H1 (cell line): Measurements from ENCODE around the gene OR12D3. TPM values are rescaled to one million over a fixed set of nuclear protein-coding genes. Genes with fewer than 3 reads are reported as not detected.

Experiments
- CTCF ChIA-PET: fragments of 300-600 bp; sonication (Branson Sonifier 250); formaldehyde crosslinking; loops from one replicate; lab custom pipeline; 2021; ENCODE audit not compliant: partially characterized antibody; lab: Charles Lee
- POLR2A ChIA-PET: fragments of 300-600 bp; sonication (Branson Sonifier 250); formaldehyde crosslinking; loops from one replicate; lab custom pipeline; 2021; ENCODE audit warnings: inconsistent platforms; ENCODE audit not compliant: partially characterized antibody; lab: Charles Lee
- DNase-seq, 2 experiments: peaks; one replicate each; pipeline versions ENCODE4 v3.0.0 to v3.0.0-alpha.2; 2010 to 2022; ENCODE audit warnings: low spot score in 2 of 2, low read depth in 1 of 2, mixed read lengths in 1 of 2
- FAIRE-seq: peaks from 2 replicates; lab custom pipeline; 2011; peaks lifted over from hg19 to GRCh38; lab: Jason Lieb, UNC
- H2AFZ ChIP-seq: 2 replicates; pipeline ENCODE4 v1.8.1; 2012; ENCODE audit warnings: low read length, inconsistent platforms
- H2AK5ac ChIP-seq: 2 replicates; pipeline ENCODE4 v1.6.1; 2013; ENCODE audit warnings: low read depth, low read length
- H2BK120ac ChIP-seq: replicated peaks from 2 replicates; pipeline ENCODE3; 2013; ENCODE audit warnings: low read depth, low read length, inconsistent platforms
- H2BK12ac ChIP-seq: 2 replicates; pipeline ENCODE4 v1.6.1; 2013; ENCODE audit warnings: low read depth, low read length
- H2BK15ac ChIP-seq: 2 replicates; pipeline ENCODE4 v1.6.1; 2013; ENCODE audit warnings: low read length
- H2BK20ac ChIP-seq: 2 replicates; pipeline ENCODE4 v1.6.1; 2013; ENCODE audit warnings: low read length
- H2BK5ac ChIP-seq: 2 replicates; pipeline ENCODE4 v1.6.1; 2013; ENCODE audit warnings: low read depth, low read length
- H3K14ac ChIP-seq: 2 replicates; pipeline ENCODE4 v1.6.1; 2013; ENCODE audit warnings: inconsistent platforms; ENCODE audit not compliant: insufficient read length
- H3K18ac ChIP-seq: 2 replicates; pipeline ENCODE4 v1.6.1; 2013; ENCODE audit warnings: low read length; ENCODE audit errors: extremely low read depth
- H3K23ac ChIP-seq: 2 replicates; pipeline ENCODE4 v1.6.1; 2013; ENCODE audit warnings: inconsistent platforms; ENCODE audit not compliant: insufficient read length
- H3K23me2 ChIP-seq: 2 replicates; pipeline ENCODE4 v1.6.1; 2013; ENCODE audit warnings: low read depth, low read length
- H3K27ac ChIP-seq: 2 replicates; pipeline ENCODE4 v1.6.1; 2011; ENCODE audit warnings: low read depth, low read length, inconsistent platforms
- H3K27me3 ChIP-seq, 4 experiments: replicated peaks in 1 of 4; 1 replicate in 1 of 4; 2 replicates in 3 of 4; pipeline versions ENCODE4 v1.6.1 to v1.8.1; 2011 to 2013; ENCODE audit warnings: low read length in 3 of 4, mild to moderate bottlenecking in 3 of 4, inconsistent platforms in 2 of 4, mixed read lengths in 2 of 4, moderate library complexity in 1 of 4; ENCODE audit not compliant: control insufficient read depth in 3 of 4, insufficient read depth in 3 of 4; ENCODE audit errors: extremely low read depth in 1 of 4
- H3K36me3 ChIP-seq, 4 experiments: 2 replicates each; pipeline versions ENCODE4 v1.6.1 to v1.8.1; 2011 to 2013; ENCODE audit warnings: mild to moderate bottlenecking in 4 of 4, low read length in 3 of 4, moderate library complexity in 2 of 4, control low read depth in 1 of 4, inconsistent platforms in 1 of 4; ENCODE audit not compliant: insufficient read depth in 4 of 4, control insufficient read depth in 2 of 4
- H3K4ac ChIP-seq: replicated peaks from 2 replicates; pipeline ENCODE3; 2013; ENCODE audit warnings: low read length, low read depth, mixed read lengths, inconsistent platforms; ENCODE audit not compliant: insufficient read length
- H3K4me1 ChIP-seq, 4 experiments: replicated peaks in 1 of 4; 1 replicate in 1 of 4; 2 replicates in 3 of 4; pipeline versions ENCODE4 v1.6.1 to v1.8.1; 2011 to 2013; ENCODE audit warnings: low read length in 3 of 4, inconsistent platforms in 2 of 4, mixed read lengths in 1 of 4; ENCODE audit not compliant: insufficient read depth in 4 of 4, control insufficient read depth in 3 of 4
- H3K4me2 ChIP-seq, 2 experiments: 2 replicates each; pipeline versions ENCODE4 v1.6.1 to v1.8.1; 2011 to 2013; ENCODE audit warnings: low read depth in 2 of 2, low read length in 2 of 2, control low read depth in 1 of 2, inconsistent platforms in 1 of 2, mild to moderate bottlenecking in 1 of 2; ENCODE audit not compliant: insufficient read depth in 1 of 2
- H3K4me3 ChIP-seq, 4 experiments: fragments of 200-600, 300-600 bp in 1 of 4; sonication (generic), shearing (Covaris generic), sonication (Bioruptor Twin) in 1 of 4; 2 replicates each; pipeline versions ENCODE4 v1.5.1 to v1.8.1; 2011 to 2016; ENCODE audit warnings: low read length in 4 of 4, low read depth in 3 of 4, control low read depth in 2 of 4, inconsistent platforms in 2 of 4, mild to moderate bottlenecking in 2 of 4, mixed read lengths in 1 of 4, moderate library complexity in 1 of 4; ENCODE audit not compliant: insufficient read depth in 2 of 4; ENCODE audit errors: extremely low read depth in 1 of 4
- H3K56ac ChIP-seq: replicated peaks from 2 replicates; pipeline ENCODE3; 2013; ENCODE audit warnings: low read depth, mild to moderate bottlenecking, mixed read lengths, low read length, inconsistent platforms; ENCODE audit not compliant: insufficient read length
- H3K79me1 ChIP-seq: 2 replicates; pipeline ENCODE4 v1.6.1; 2013; ENCODE audit warnings: low read depth, low read length, control low read depth
- H3K79me2 ChIP-seq, 2 experiments: 2 replicates each; pipeline versions ENCODE4 v1.6.1 to v1.8.1; 2012 to 2013; ENCODE audit warnings: low read length in 2 of 2, mild to moderate bottlenecking in 2 of 2, inconsistent platforms in 1 of 2; ENCODE audit not compliant: insufficient read depth in 2 of 2, control insufficient read depth in 1 of 2
- H3K9ac ChIP-seq, 4 experiments: replicated peaks in 1 of 4; 1 replicate in 1 of 4; 2 replicates in 3 of 4; pipeline versions ENCODE4 v1.6.1 to v1.8.1; 2011 to 2013; ENCODE audit warnings: low read depth in 3 of 4, low read length in 3 of 4, control low read depth in 2 of 4, mild to moderate bottlenecking in 2 of 4, moderate library complexity in 2 of 4, inconsistent platforms in 1 of 4; ENCODE audit errors: extremely low read depth in 1 of 4
- H3K9me3 ChIP-seq, 2 experiments: 2 replicates each; pipeline versions ENCODE4 v1.6.1 to v1.8.1; 2012 to 2013; ENCODE audit warnings: mild to moderate bottlenecking in 2 of 2, moderate library complexity in 2 of 2, control low read depth in 1 of 2, inconsistent platforms in 1 of 2, low read depth in 1 of 2, low read length in 1 of 2, mixed read lengths in 1 of 2; ENCODE audit not compliant: insufficient read depth in 2 of 2
- H4K20me1 ChIP-seq, 2 experiments: replicated peaks in 1 of 2; 2 replicates each; pipeline versions ENCODE3 to v1.8.1; 2011 to 2013; ENCODE audit warnings: inconsistent platforms in 2 of 2, low read length in 2 of 2, mild to moderate bottlenecking in 1 of 2; ENCODE audit not compliant: insufficient read depth in 2 of 2, control insufficient read depth in 1 of 2
- H4K5ac ChIP-seq: 2 replicates; pipeline ENCODE4 v1.6.1; 2013; ENCODE audit warnings: low read length, low read depth, mixed read lengths, inconsistent platforms; ENCODE audit not compliant: insufficient read length
- H4K8ac ChIP-seq: 2 replicates; pipeline ENCODE4 v1.8.0; 2013; ENCODE audit warnings: mild to moderate bottlenecking, moderate library complexity, low read length, inconsistent platforms; ENCODE audit not compliant: insufficient read depth; ENCODE audit errors: extremely low read depth
- H4K91ac ChIP-seq: replicated peaks from 2 replicates; pipeline ENCODE3; 2013; ENCODE audit warnings: low read length, mixed read lengths, inconsistent platforms; ENCODE audit not compliant: insufficient read length
- CEBPB ChIP-seq: IDR thresholded peaks from 2 replicates; pipeline ENCODE4 v1.6.1; 2012; ENCODE audit warnings: low read depth, low read length
- E2F6 ChIP-seq: IDR thresholded peaks from 2 replicates; pipeline ENCODE4 v1.6.1; 2012; ENCODE audit warnings: inconsistent platforms
- HDAC6 ChIP-seq: IDR thresholded peaks from one replicate; pipeline ENCODE4 v1.7.1; 2012; ENCODE audit warnings: low read depth, mild to moderate bottlenecking, inconsistent platforms, low read length, moderate library complexity
- KDM5A ChIP-seq: fragments of 200-600 bp; IDR thresholded peaks from 2 replicates; pipeline ENCODE4 v1.7.1; 2012; ENCODE audit warnings: mild to moderate bottlenecking, low read length, inconsistent platforms, mixed read lengths
- MAFK ChIP-seq: IDR thresholded peaks from 2 replicates; pipeline ENCODE4 v1.6.1; 2012; ENCODE audit warnings: low read depth, mild to moderate bottlenecking, improper control_type of control experiment, low read length
- SAP30 ChIP-seq: fragments of 300-600 bp; sonication (generic); IDR thresholded peaks from 2 replicates; pipeline ENCODE4 v1.7.1; 2012; ENCODE audit warnings: low read length, moderate library complexity, mild to moderate bottlenecking, inconsistent platforms; ENCODE audit not compliant: insufficient read depth, insufficient replicate concordance
- TAF7 ChIP-seq: optimal IDR thresholded peaks from 2 replicates; pipeline ENCODE3; 2011; ENCODE audit warnings: low read depth, mild to moderate bottlenecking, inconsistent platforms, low read length, moderate library complexity, borderline replicate concordance
- WGBS, 2 experiments: shearing (Covaris generic) in 1 of 2; methylation state at CpG; one replicate each; pipeline versions ENCODE4 v1.1.6 to v1.1.7; 2013 to 2015; ENCODE audit warnings: low lambda C conversion rate in 2 of 2, mixed read lengths in 2 of 2, inconsistent platforms in 1 of 2, low coverage in 1 of 2, missing lambda C conversion rate in 1 of 2; ENCODE audit not compliant: insufficient replicate concordance in 2 of 2, insufficient coverage in 1 of 2, insufficient read length in 1 of 2; ENCODE audit errors: extremely low coverage in 1 of 2, missing lambda C conversion rate in 1 of 2; 5-methylcytosine and 5-hydroxymethylcytosine counted together
- polyA plus RNA-seq, 7 experiments: library from polyadenylated mRNA; depleted of rRNA in 3 of 7; stranded (reverse) in 5 of 7; unstranded in 2 of 7; fragments of >200 nt in 5 of 7; fragments of 200-250 nt in 2 of 7; gene quantifications; 1 replicate in 5 of 7; 2 replicates in 1 of 7; 4 replicates in 1 of 7; pipeline versions ENCODE4 v1.2.1 to v1.2.3, GENCODE V29; 2011 to 2013; ENCODE audit warnings: missing spikeins in 2 of 7, mixed read lengths in 2 of 7
- total RNA-seq: library from RNA; stranded (reverse); fragmentation: NEBNext Ultra II Directional; extraction: Animal tissue kit (Norgen Biotek cat#: 25700); gene quantifications from 2 replicates; pipeline ENCODE4 v1.2.1, GENCODE V29; 2021

The OR12D3 gene
- total and polyA plus RNA-seq, 2 of the 8 experiments (the other 6 are each of a cell fraction or from before 2014, with no cell fraction given), result not detected

DNA sequence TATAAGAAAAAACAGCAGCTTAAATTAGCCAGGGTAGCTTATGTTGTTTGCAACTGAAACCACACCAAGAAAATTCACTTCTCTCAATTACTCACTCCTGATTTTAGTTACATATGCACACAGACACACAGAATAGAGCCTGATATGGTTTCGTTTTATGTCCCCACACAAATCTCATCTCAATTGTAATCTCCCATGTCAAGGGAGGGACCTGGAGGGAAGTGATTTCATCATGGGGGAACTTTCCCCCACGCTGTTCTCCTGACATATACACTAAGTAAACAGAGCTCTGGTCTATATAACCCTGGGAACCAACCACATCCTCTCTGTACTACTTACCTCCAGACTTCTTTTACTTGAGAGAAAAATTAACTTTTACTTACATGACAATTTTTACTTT is 49.5 kb upstream of the OR12D3 start:
- Histone ChIP-seq H3K4me3 (no peak overlapping the region), H2BK5ac (no peak overlapping the region), H3K27me3 (no peaks in the 10 kb centered on the region), H2AK5ac (no peak overlapping the region), H4K5ac (no peak overlapping the region), H3K79me2 (no peaks in the 10 kb centered on the region), H3K4me1 (no peaks in the 10 kb centered on the region), H2AFZ (no peak overlapping the region), H2BK120ac (no peak overlapping the region), H3K4ac (no peak overlapping the region), H3K9me3 (0 out of 4 replicates have a peak, but pooled peaks cover 0 to 3% of the 10 kb centered on the region in 2 experiments), H4K20me1 (no peaks in the 10 kb centered on the region), H3K4me2 (no peak overlapping the region), H2BK15ac (no peak overlapping the region), H4K8ac (no peak overlapping the region), H3K23me2 (no peaks in the 10 kb centered on the region), H3K23ac (no peak overlapping the region), H3K14ac (no peak overlapping the region), H3K79me1 (no peaks in the 10 kb centered on the region), H2BK12ac (no peak overlapping the region), H3K18ac (no peak overlapping the region), H3K56ac (no peak overlapping the region), H3K36me3 (no peaks in the 10 kb centered on the region), H2BK20ac (no peak overlapping the region), H3K9ac (no peak overlapping the region), H4K91ac (no peak overlapping the region), H3K27ac (no peak overlapping the region)
- DNase-seq (no peak), FAIRE-seq (no peak)
- POLR2A ChIA-PET, result interaction anchor here (1.2 to 1.6 kb wide), 2 partner anchors 19 to 23 kb away, joined by 3 read pairs; no protein-coding TSS in a partner anchor
- CTCF ChIA-PET, result interaction anchor here (1.5 to 2.5 kb wide), 2 partner anchors 43 to 164 kb away, joined by 3 to 13 read pairs; no protein-coding TSS in a partner anchor
- TF ChIP-seq E2F6, result no peak
- no peak for TF ChIP-seq CEBPB
- no peak for TF ChIP-seq MAFK
- TF ChIP-seq SAP30, result no peak
- no peak for TF ChIP-seq HDAC6
- no peak for TF ChIP-seq KDM5A
- TF ChIP-seq TAF7, result no peak
- WGBS, 2 experiments, result 84% methylated on average over 2 of the region's 2 CpGs; no CpG with 5 or more reads in 1 of the 2 experiments
